H1 (cell line): ENCODE data around the gene OR6C70. TPM values are rescaled to one million over a fixed set of nuclear protein-coding genes. Genes with fewer than 3 reads are reported as not detected.

Experiments
- CTCF ChIA-PET: fragments of 300-600 bp; sonication (Branson Sonifier 250); formaldehyde crosslinking; loops from one replicate; lab custom pipeline; 2021; ENCODE audit not compliant: partially characterized antibody; lab: Charles Lee
- POLR2A ChIA-PET: fragments of 300-600 bp; sonication (Branson Sonifier 250); formaldehyde crosslinking; loops from one replicate; lab custom pipeline; 2021; ENCODE audit warnings: inconsistent platforms; ENCODE audit not compliant: partially characterized antibody; lab: Charles Lee
- DNase-seq, 2 experiments: peaks; one replicate each; pipeline versions ENCODE4 v3.0.0 to v3.0.0-alpha.2; 2010 to 2022; ENCODE audit warnings: low spot score in 2 of 2, low read depth in 1 of 2, mixed read lengths in 1 of 2
- FAIRE-seq: peaks from 2 replicates; lab custom pipeline; 2011; peaks lifted over from hg19 to GRCh38; lab: Jason Lieb, UNC
- H2AFZ ChIP-seq: 2 replicates; pipeline ENCODE4 v1.8.1; 2012; ENCODE audit warnings: low read length, inconsistent platforms
- H2AK5ac ChIP-seq: 2 replicates; pipeline ENCODE4 v1.6.1; 2013; ENCODE audit warnings: low read depth, low read length
- H2BK120ac ChIP-seq: replicated peaks from 2 replicates; pipeline ENCODE3; 2013; ENCODE audit warnings: low read depth, low read length, inconsistent platforms
- H2BK12ac ChIP-seq: 2 replicates; pipeline ENCODE4 v1.6.1; 2013; ENCODE audit warnings: low read depth, low read length
- H2BK15ac ChIP-seq: 2 replicates; pipeline ENCODE4 v1.6.1; 2013; ENCODE audit warnings: low read length
- H2BK20ac ChIP-seq: 2 replicates; pipeline ENCODE4 v1.6.1; 2013; ENCODE audit warnings: low read length
- H2BK5ac ChIP-seq: 2 replicates; pipeline ENCODE4 v1.6.1; 2013; ENCODE audit warnings: low read depth, low read length
- H3K14ac ChIP-seq: 2 replicates; pipeline ENCODE4 v1.6.1; 2013; ENCODE audit warnings: inconsistent platforms; ENCODE audit not compliant: insufficient read length
- H3K18ac ChIP-seq: 2 replicates; pipeline ENCODE4 v1.6.1; 2013; ENCODE audit warnings: low read length; ENCODE audit errors: extremely low read depth
- H3K23ac ChIP-seq: 2 replicates; pipeline ENCODE4 v1.6.1; 2013; ENCODE audit warnings: inconsistent platforms; ENCODE audit not compliant: insufficient read length
- H3K23me2 ChIP-seq: 2 replicates; pipeline ENCODE4 v1.6.1; 2013; ENCODE audit warnings: low read depth, low read length
- H3K27ac ChIP-seq: 2 replicates; pipeline ENCODE4 v1.6.1; 2011; ENCODE audit warnings: low read depth, low read length, inconsistent platforms
- H3K27me3 ChIP-seq, 4 experiments: replicated peaks in 1 of 4; 1 replicate in 1 of 4; 2 replicates in 3 of 4; pipeline versions ENCODE4 v1.6.1 to v1.8.1; 2011 to 2013; ENCODE audit warnings: low read length in 3 of 4, mild to moderate bottlenecking in 3 of 4, inconsistent platforms in 2 of 4, mixed read lengths in 2 of 4, moderate library complexity in 1 of 4; ENCODE audit not compliant: control insufficient read depth in 3 of 4, insufficient read depth in 3 of 4; ENCODE audit errors: extremely low read depth in 1 of 4
- H3K36me3 ChIP-seq, 4 experiments: 2 replicates each; pipeline versions ENCODE4 v1.6.1 to v1.8.1; 2011 to 2013; ENCODE audit warnings: mild to moderate bottlenecking in 4 of 4, low read length in 3 of 4, moderate library complexity in 2 of 4, control low read depth in 1 of 4, inconsistent platforms in 1 of 4; ENCODE audit not compliant: insufficient read depth in 4 of 4, control insufficient read depth in 2 of 4
- H3K4ac ChIP-seq: replicated peaks from 2 replicates; pipeline ENCODE3; 2013; ENCODE audit warnings: low read length, low read depth, mixed read lengths, inconsistent platforms; ENCODE audit not compliant: insufficient read length
- H3K4me1 ChIP-seq, 4 experiments: replicated peaks in 1 of 4; 1 replicate in 1 of 4; 2 replicates in 3 of 4; pipeline versions ENCODE4 v1.6.1 to v1.8.1; 2011 to 2013; ENCODE audit warnings: low read length in 3 of 4, inconsistent platforms in 2 of 4, mixed read lengths in 1 of 4; ENCODE audit not compliant: insufficient read depth in 4 of 4, control insufficient read depth in 3 of 4
- H3K4me2 ChIP-seq, 2 experiments: 2 replicates each; pipeline versions ENCODE4 v1.6.1 to v1.8.1; 2011 to 2013; ENCODE audit warnings: low read depth in 2 of 2, low read length in 2 of 2, control low read depth in 1 of 2, inconsistent platforms in 1 of 2, mild to moderate bottlenecking in 1 of 2; ENCODE audit not compliant: insufficient read depth in 1 of 2
- H3K4me3 ChIP-seq, 4 experiments: fragments of 200-600, 300-600 bp in 1 of 4; sonication (generic), shearing (Covaris generic), sonication (Bioruptor Twin) in 1 of 4; 2 replicates each; pipeline versions ENCODE4 v1.5.1 to v1.8.1; 2011 to 2016; ENCODE audit warnings: low read length in 4 of 4, low read depth in 3 of 4, control low read depth in 2 of 4, inconsistent platforms in 2 of 4, mild to moderate bottlenecking in 2 of 4, mixed read lengths in 1 of 4, moderate library complexity in 1 of 4; ENCODE audit not compliant: insufficient read depth in 2 of 4; ENCODE audit errors: extremely low read depth in 1 of 4
- H3K56ac ChIP-seq: replicated peaks from 2 replicates; pipeline ENCODE3; 2013; ENCODE audit warnings: low read depth, mild to moderate bottlenecking, mixed read lengths, low read length, inconsistent platforms; ENCODE audit not compliant: insufficient read length
- H3K79me1 ChIP-seq: 2 replicates; pipeline ENCODE4 v1.6.1; 2013; ENCODE audit warnings: low read depth, low read length, control low read depth
- H3K79me2 ChIP-seq, 2 experiments: 2 replicates each; pipeline versions ENCODE4 v1.6.1 to v1.8.1; 2012 to 2013; ENCODE audit warnings: low read length in 2 of 2, mild to moderate bottlenecking in 2 of 2, inconsistent platforms in 1 of 2; ENCODE audit not compliant: insufficient read depth in 2 of 2, control insufficient read depth in 1 of 2
- H3K9ac ChIP-seq, 4 experiments: replicated peaks in 1 of 4; 1 replicate in 1 of 4; 2 replicates in 3 of 4; pipeline versions ENCODE4 v1.6.1 to v1.8.1; 2011 to 2013; ENCODE audit warnings: low read depth in 3 of 4, low read length in 3 of 4, control low read depth in 2 of 4, mild to moderate bottlenecking in 2 of 4, moderate library complexity in 2 of 4, inconsistent platforms in 1 of 4; ENCODE audit errors: extremely low read depth in 1 of 4
- H3K9me3 ChIP-seq, 2 experiments: 2 replicates each; pipeline versions ENCODE4 v1.6.1 to v1.8.1; 2012 to 2013; ENCODE audit warnings: mild to moderate bottlenecking in 2 of 2, moderate library complexity in 2 of 2, control low read depth in 1 of 2, inconsistent platforms in 1 of 2, low read depth in 1 of 2, low read length in 1 of 2, mixed read lengths in 1 of 2; ENCODE audit not compliant: insufficient read depth in 2 of 2
- H4K20me1 ChIP-seq, 2 experiments: replicated peaks in 1 of 2; 2 replicates each; pipeline versions ENCODE3 to v1.8.1; 2011 to 2013; ENCODE audit warnings: inconsistent platforms in 2 of 2, low read length in 2 of 2, mild to moderate bottlenecking in 1 of 2; ENCODE audit not compliant: insufficient read depth in 2 of 2, control insufficient read depth in 1 of 2
- H4K5ac ChIP-seq: 2 replicates; pipeline ENCODE4 v1.6.1; 2013; ENCODE audit warnings: low read length, low read depth, mixed read lengths, inconsistent platforms; ENCODE audit not compliant: insufficient read length
- H4K8ac ChIP-seq: 2 replicates; pipeline ENCODE4 v1.8.0; 2013; ENCODE audit warnings: mild to moderate bottlenecking, moderate library complexity, low read length, inconsistent platforms; ENCODE audit not compliant: insufficient read depth; ENCODE audit errors: extremely low read depth
- H4K91ac ChIP-seq: replicated peaks from 2 replicates; pipeline ENCODE3; 2013; ENCODE audit warnings: low read length, mixed read lengths, inconsistent platforms; ENCODE audit not compliant: insufficient read length
- BACH1 ChIP-seq: IDR thresholded peaks from 2 replicates; pipeline ENCODE4 v1.6.1; 2012; ENCODE audit warnings: low read length, improper control_type of control experiment
- CEBPB ChIP-seq: IDR thresholded peaks from 2 replicates; pipeline ENCODE4 v1.6.1; 2012; ENCODE audit warnings: low read depth, low read length
- CREB1 ChIP-seq: IDR thresholded peaks from 2 replicates; pipeline ENCODE4 v1.6.1; 2012; ENCODE audit warnings: inconsistent platforms
- GTF2F1 ChIP-seq: IDR thresholded peaks from 2 replicates; pipeline ENCODE4 v1.6.1; 2012; ENCODE audit warnings: low read depth, low read length, improper control_type of control experiment, borderline replicate concordance
- NANOG ChIP-seq: IDR thresholded peaks from 2 replicates; pipeline ENCODE4 v1.6.1; 2011; ENCODE audit warnings: low read length, low read depth, mild to moderate bottlenecking, inconsistent platforms; ENCODE audit not compliant: insufficient read depth, poor library complexity, severe bottlenecking
- NRF1 ChIP-seq: IDR thresholded peaks from 2 replicates; pipeline ENCODE4 v1.6.1; 2011; ENCODE audit warnings: mild to moderate bottlenecking, low read depth, low read length, improper control_type of control experiment
- POU5F1 ChIP-seq: IDR thresholded peaks from 2 replicates; pipeline ENCODE4 v1.6.1; 2011; ENCODE audit warnings: low read depth, mild to moderate bottlenecking, low read length, moderate library complexity
- RBBP5 ChIP-seq: IDR thresholded peaks from 2 replicates; pipeline ENCODE4 v1.7.1; 2012; ENCODE audit warnings: low read depth, mild to moderate bottlenecking, inconsistent platforms, low read length, moderate library complexity, borderline replicate concordance
- SP4 ChIP-seq: IDR thresholded peaks from 2 replicates; pipeline ENCODE4 v1.6.1; 2012; ENCODE audit warnings: low read length, inconsistent platforms
- TAF7 ChIP-seq: optimal IDR thresholded peaks from 2 replicates; pipeline ENCODE3; 2011; ENCODE audit warnings: low read depth, mild to moderate bottlenecking, inconsistent platforms, low read length, moderate library complexity, borderline replicate concordance
- WGBS, 2 experiments: shearing (Covaris generic) in 1 of 2; methylation state at CpG; one replicate each; pipeline versions ENCODE4 v1.1.6 to v1.1.7; 2013 to 2015; ENCODE audit warnings: low lambda C conversion rate in 2 of 2, mixed read lengths in 2 of 2, inconsistent platforms in 1 of 2, low coverage in 1 of 2, missing lambda C conversion rate in 1 of 2; ENCODE audit not compliant: insufficient replicate concordance in 2 of 2, insufficient coverage in 1 of 2, insufficient read length in 1 of 2; ENCODE audit errors: extremely low coverage in 1 of 2, missing lambda C conversion rate in 1 of 2; 5-methylcytosine and 5-hydroxymethylcytosine counted together
- polyA plus RNA-seq, 7 experiments: library from polyadenylated mRNA; depleted of rRNA in 3 of 7; stranded (reverse) in 5 of 7; unstranded in 2 of 7; fragments of >200 nt in 5 of 7; fragments of 200-250 nt in 2 of 7; gene quantifications; 1 replicate in 5 of 7; 2 replicates in 1 of 7; 4 replicates in 1 of 7; pipeline versions ENCODE4 v1.2.1 to v1.2.3, GENCODE V29; 2011 to 2013; ENCODE audit warnings: missing spikeins in 2 of 7, mixed read lengths in 2 of 7
- total RNA-seq: library from RNA; stranded (reverse); fragmentation: NEBNext Ultra II Directional; extraction: Animal tissue kit (Norgen Biotek cat#: 25700); gene quantifications from 2 replicates; pipeline ENCODE4 v1.2.1, GENCODE V29; 2021
- TF ChIP-seq, protein P1 (sequence below): IDR thresholded peaks from 2 replicates; pipeline ENCODE4 v1.6.1; 2011; ENCODE audit warnings: low read depth, mild to moderate bottlenecking, low read length; ENCODE audit not compliant: insufficient read depth

The OR6C70 gene
- total and polyA plus RNA-seq, 2 of the 8 experiments (the other 6 are each of a cell fraction or from before 2014, with no cell fraction given) = not detected

DNA sequence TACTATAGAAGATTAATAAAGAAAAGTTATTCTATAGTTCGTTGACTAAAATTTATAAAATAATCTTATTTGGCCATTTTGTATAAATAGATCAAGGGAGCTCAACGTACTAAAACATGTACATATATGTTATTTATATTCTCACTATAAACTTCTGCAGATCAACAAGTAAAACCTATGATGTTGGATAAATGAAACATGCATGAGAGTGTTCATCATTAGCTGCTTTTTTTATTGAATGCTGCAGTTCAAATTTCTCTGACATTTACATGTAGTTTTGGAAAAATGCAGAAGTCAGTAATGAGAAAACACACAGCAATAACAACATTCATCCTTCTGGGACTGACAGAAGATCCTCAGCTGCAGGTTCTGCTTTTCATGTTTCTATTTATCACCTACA lies 22.1 kb upstream of the OR6C70 start, which contains the start of gene OR6C68:
Gene OR6C68, plus strand, starts transcription at position 301 of the 400 bp plus-strand sequence. Its CDS starts 0 bp downstream, at position 301.
- H3K27me3 ChIP-seq = no peaks in the 10 kb centered on the region
- DNase-seq (no peak), FAIRE-seq (no peak)
- H3K4me1 ChIP-seq = no peaks in the 10 kb centered on the region
- H2AFZ ChIP-seq = no peak within 1 kb of the TSS
- H2AK5ac ChIP-seq = no peak within 1 kb of the TSS
- CTCF ChIA-PET = interaction anchor here (0.9 to 1.2 kb wide), 3 partner anchors 8 to 164 kb away, joined by 3 to 4 read pairs (median 3); no protein-coding TSS in a partner anchor
- no peaks in the 10 kb centered on the region for H3K79me1 ChIP-seq
- POLR2A ChIA-PET = no interaction called here
- H3K9ac ChIP-seq = no peak within 1 kb of the TSS
- 84% methylated on average over 2 of the region's 2 CpGs; no CpG with 5 or more reads in 1 of the 2 experiments for WGBS, 2 experiments
- no peak within 1 kb of the TSS for H4K91ac ChIP-seq
- H3K4ac ChIP-seq = no peak within 1 kb of the TSS
- no peaks in the 10 kb centered on the region for H4K20me1 ChIP-seq
- H3K4me3 ChIP-seq = no peak within 1 kb of the TSS
- no peak within 1 kb of the TSS for H3K23ac ChIP-seq
- no peaks in the 10 kb centered on the region for H3K36me3 ChIP-seq
- no peak within 1 kb of the TSS for H3K14ac ChIP-seq
- H3K23me2 ChIP-seq = no peaks in the 10 kb centered on the region
- no peak within 1 kb of the TSS for H2BK15ac ChIP-seq
- H3K27ac ChIP-seq = no peak within 1 kb of the TSS
- no peak within 1 kb of the TSS for H2BK120ac ChIP-seq
- H3K79me2 ChIP-seq = no peaks in the 10 kb centered on the region
- H2BK12ac ChIP-seq = no peak within 1 kb of the TSS
- H4K8ac ChIP-seq = no peak within 1 kb of the TSS
- TF ChIP-seq CREB1 (no peak), CEBPB (no peak), TAF7 (no peak), POU5F1 (no peak), SP4 (no peak), RBBP5 (no peak), BACH1 (no peak), NRF1 (no peak), NANOG (no peak), GTF2F1 (no peak)
- TF ChIP-seq, protein P1, sequence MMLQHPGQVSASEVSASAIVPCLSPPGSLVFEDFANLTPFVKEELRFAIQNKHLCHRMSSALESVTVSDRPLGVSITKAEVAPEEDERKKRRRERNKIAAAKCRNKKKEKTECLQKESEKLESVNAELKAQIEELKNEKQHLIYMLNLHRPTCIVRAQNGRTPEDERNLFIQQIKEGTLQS = no peak
- no peaks in the 10 kb centered on the region for H3K9me3 ChIP-seq
- H3K4me2 ChIP-seq = no peak within 1 kb of the TSS
- no peak within 1 kb of the TSS for H2BK5ac ChIP-seq
- no peak within 1 kb of the TSS for H2BK20ac ChIP-seq
- H3K18ac ChIP-seq = no peak within 1 kb of the TSS
- H4K5ac ChIP-seq = no peak within 1 kb of the TSS
- no peak within 1 kb of the TSS for H3K56ac ChIP-seq
